Activated CD4-positive, alpha-beta T cell treated with anti-CD3 and anti-CD28 coated beads, Interleukin-2, amount 10 ng/mL, durations not matched to agents 7 days and 5 days (primary cell): ENCODE measurements around the gene UBAC2. TPM values are rescaled to one million over a fixed set of nuclear protein-coding genes. Genes with fewer than 3 reads are reported as not detected.
A peak's percentile ranks its signal among the peaks of the same experiment; 100 is the strongest.

Experiments used
- CTCF ChIA-PET: fragments of 350-600 bp; sonication (Branson Sonifier 250); formaldehyde crosslinking; loops from one replicate; lab custom pipeline; 2021; ENCODE audit warnings: antibody characterized with exemption; lab: Charles Lee
- POLR2A ChIA-PET: fragments of 350-600 bp; sonication (Branson Sonifier 250); formaldehyde crosslinking; loops from one replicate; lab custom pipeline; 2021; ENCODE audit warnings: antibody characterized with exemption; lab: Charles Lee
- DNase-seq: peaks from one replicate; pipeline ENCODE4 v3.0.0-alpha.2; 2020
- H3K27ac Mint-ChIP-seq: one replicate; pipeline ENCODE4 v1.8.0; 2021; ENCODE audit warnings: mild to moderate bottlenecking, moderate library complexity, mixed read lengths
- H3K27me3 Mint-ChIP-seq: one replicate; pipeline ENCODE4 v1.8.0; 2021; ENCODE audit warnings: mixed read lengths
- H3K36me3 Mint-ChIP-seq: one replicate; pipeline ENCODE4 v1.8.0; 2021; ENCODE audit warnings: low read depth, mixed read lengths
- H3K4me1 Mint-ChIP-seq: one replicate; pipeline ENCODE4 v1.8.0; 2021; ENCODE audit warnings: mixed read lengths
- H3K4me3 Mint-ChIP-seq: one replicate; pipeline ENCODE4 v1.8.0; 2021; ENCODE audit warnings: mild to moderate bottlenecking, moderate library complexity, mixed read lengths
- H3K9me3 Mint-ChIP-seq: one replicate; pipeline ENCODE4 v1.8.0; 2021; ENCODE audit warnings: mixed read lengths
- total RNA-seq, 2 experiments: library from RNA; stranded (reverse); gene quantifications; one replicate each; pipeline ENCODE4 v1.2.3, GENCODE V29; 2021

Gene UBAC2
- total RNA-seq, 2 experiments from 2014 or later = 67.8 to 70.5 TPM

DNA sequence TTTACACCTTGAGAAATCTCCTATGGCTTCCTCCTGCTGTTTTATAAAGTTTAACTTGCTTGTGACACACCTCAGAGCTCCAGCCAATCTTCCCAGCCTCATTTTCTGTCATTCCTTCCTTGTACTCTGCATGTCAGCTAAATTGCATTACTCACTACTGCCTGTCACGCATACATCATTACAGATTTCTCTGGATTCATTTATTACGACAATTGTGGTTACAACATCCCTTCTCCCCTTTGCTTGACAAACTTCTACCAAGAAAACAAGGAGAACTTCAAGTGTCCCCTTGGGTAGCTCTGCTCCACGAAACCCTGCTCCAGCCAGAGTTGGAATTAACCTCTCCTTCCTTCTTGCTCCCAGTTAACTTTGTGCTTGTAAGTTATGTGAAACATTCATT, 79.5 kb downstream of the UBAC2 start:
- no peak overlapping the region for H3K4me3 Mint-ChIP-seq
- peak overlapping the region; percentile 10 for H3K27ac Mint-ChIP-seq
- peaks cover 65% of the 10 kb centered on the region for H3K36me3 Mint-ChIP-seq
- ChIA-PET POLR2A (no interaction called here), CTCF (interaction anchor here (1.1 to 1.9 kb wide), 3 partner anchors 27 to 157 kb away, joined by 4 to 7 read pairs (median 7); partner anchors contain the start of gene GPR183)
- no peak for DNase-seq
- peaks cover 89% of the 10 kb centered on the region for H3K4me1 Mint-ChIP-seq
- no peaks in the 10 kb centered on the region for H3K9me3 Mint-ChIP-seq
- H3K27me3 Mint-ChIP-seq = no peaks in the 10 kb centered on the region

DNA sequence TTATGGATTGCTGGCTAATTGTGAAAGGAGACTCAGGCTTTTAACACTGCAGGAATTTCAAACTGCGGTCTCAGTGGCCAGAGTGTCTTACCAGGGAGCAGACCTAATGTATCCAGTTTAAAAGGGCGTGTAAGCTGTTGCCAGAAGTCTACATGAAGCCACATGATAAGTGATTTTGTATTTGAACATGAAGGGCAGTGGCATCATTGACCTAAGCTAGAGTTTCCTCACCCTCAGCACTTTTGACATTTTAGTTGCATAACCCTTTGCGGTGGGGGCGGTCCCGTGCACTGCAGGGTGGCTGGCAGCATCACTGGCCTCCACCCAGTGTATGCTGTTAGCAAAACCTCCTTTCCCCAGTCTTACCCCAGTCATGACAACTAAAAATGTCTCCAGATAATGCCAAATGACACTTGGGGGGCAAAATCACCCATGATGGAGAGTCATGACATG, 81.2 kb downstream of the UBAC2 start:
- Mint-ChIP-seq H3K36me3 (peaks cover 64% of the 10 kb centered on the region), H3K27me3 (no peaks in the 10 kb centered on the region)

DNA sequence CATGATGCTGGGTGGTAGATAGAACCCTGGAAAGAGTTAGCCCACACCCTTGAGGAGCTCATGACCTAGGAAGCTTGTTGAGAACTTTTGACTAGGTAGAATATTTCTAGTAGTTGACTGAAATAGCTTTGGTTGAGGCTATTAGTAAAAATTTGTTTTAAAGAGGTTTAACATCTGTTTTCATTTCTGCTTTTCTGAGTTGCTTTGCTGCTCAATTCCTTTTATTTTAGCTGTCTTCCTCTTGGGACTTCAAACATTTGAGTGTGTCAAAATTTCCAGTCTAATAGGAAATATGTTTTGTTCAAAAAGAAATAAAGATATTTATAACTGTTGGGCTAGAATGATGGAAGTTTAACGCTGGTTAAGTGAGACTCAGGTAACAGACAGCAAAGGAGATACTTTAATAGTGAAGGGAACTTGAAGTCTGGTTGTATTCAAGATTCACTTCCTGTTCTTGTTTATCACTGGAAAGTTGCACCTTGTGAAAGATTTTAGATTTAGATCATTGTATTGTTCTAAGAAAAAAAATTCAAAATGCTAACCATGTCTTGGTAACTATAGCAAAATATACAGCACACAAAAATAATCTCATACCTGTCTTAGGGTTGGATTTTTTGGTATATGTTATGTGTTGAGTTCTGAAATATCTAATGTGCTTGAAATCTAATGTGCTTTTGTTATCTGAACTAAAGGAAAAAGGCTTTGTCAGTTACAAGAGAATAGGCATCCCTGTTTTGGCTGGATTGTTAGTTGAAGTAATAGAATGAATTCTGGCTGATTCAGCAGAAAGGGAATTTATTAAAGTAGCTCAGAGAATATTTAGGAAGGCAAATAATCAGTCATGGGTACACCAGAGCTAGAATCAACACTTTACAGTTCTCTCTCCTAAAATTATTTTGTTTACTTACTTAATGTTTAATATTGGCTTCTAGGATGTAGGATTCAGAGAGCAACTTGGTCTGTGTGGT, 81.9 kb downstream of the UBAC2 start:
- Mint-ChIP-seq H3K4me3 (peak overlapping the region; percentile 42), H3K27ac (peak overlapping the region; percentile 91), H3K27me3 (no peaks in the 10 kb centered on the region), H3K36me3 (peaks cover 65% of the 10 kb centered on the region), H3K4me1 (peaks cover 91% of the 10 kb centered on the region), H3K9me3 (no peaks in the 10 kb centered on the region)
- DNase-seq = no peak
- CTCF ChIA-PET = interaction anchor here (0.9 to 2.5 kb wide), 5 partner anchors 13 to 154 kb away, joined by 3 to 9 read pairs (median 5); no protein-coding TSS in a partner anchor
- POLR2A ChIA-PET = no interaction called here

More for the DNA sequence above, 81.2 kb downstream of the UBAC2 start:
- peak; percentile 56 for DNase-seq
- peaks cover 88% of the 10 kb centered on the region for H3K4me1 Mint-ChIP-seq
- H3K9me3 Mint-ChIP-seq = no peaks in the 10 kb centered on the region
- peak overlapping the region; percentile 91 for H3K27ac Mint-ChIP-seq
- H3K4me3 Mint-ChIP-seq = no peak overlapping the region
- CTCF ChIA-PET = interaction anchor here (0.6 to 2.5 kb wide), 6 partner anchors 12 to 1410 kb away, joined by 3 to 9 read pairs (median 4); no protein-coding TSS in a partner anchor
- POLR2A ChIA-PET = no interaction called here

DNA sequence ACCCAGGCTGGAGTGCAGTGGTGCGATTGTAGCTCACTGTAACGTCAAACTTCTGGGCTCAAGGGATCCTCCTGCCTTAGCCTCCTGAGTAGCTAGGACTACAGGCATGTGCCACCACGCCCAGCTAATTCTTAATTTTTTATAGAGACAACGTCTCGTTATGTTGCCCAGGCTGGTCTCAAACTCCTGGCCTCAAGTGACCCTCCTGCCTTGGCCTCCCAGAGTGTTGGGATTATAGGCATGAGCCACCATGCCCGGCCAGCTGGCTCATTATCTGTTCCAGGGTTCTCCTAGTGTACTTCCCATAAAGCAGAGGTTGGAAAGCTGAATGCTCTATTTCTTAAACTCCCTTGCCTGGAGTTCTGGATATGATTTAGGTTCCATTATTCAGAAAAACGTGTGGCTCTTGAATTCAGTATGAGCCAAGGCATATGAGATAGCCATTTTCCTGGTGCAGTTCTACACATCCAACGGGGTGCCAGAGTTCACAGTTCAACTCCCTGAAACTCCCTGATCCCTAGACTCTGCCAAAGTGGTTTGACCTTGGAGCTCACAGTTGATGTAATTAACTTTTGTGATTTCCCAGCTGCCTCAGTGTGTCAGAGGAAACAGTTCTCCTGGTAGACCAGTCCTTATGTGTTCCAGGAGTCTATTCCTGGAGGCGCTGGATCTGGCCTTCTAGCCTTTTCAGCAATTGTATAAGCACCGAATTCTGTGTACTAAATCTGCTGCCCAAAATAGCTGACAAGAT, 85.0 kb downstream of the UBAC2 start:
- POLR2A ChIA-PET = interaction anchor here (0.6 kb wide), 1 partner anchor 29 kb away, joined by 3 read pairs; no protein-coding TSS in a partner anchor
- Mint-ChIP-seq H3K27me3 (no peaks in the 10 kb centered on the region), H3K27ac (no peak overlapping the region), H3K4me3 (no peak overlapping the region), H3K4me1 (peaks cover 91% of the 10 kb centered on the region), H3K9me3 (no peaks in the 10 kb centered on the region), H3K36me3 (peaks cover 58% of the 10 kb centered on the region)
- no peak for DNase-seq
- CTCF ChIA-PET = interaction anchor here (1.0 to 1.5 kb wide), 4 partner anchors 11 to 15 kb away, joined by 3 to 5 read pairs (median 4); no protein-coding TSS in a partner anchor

DNA sequence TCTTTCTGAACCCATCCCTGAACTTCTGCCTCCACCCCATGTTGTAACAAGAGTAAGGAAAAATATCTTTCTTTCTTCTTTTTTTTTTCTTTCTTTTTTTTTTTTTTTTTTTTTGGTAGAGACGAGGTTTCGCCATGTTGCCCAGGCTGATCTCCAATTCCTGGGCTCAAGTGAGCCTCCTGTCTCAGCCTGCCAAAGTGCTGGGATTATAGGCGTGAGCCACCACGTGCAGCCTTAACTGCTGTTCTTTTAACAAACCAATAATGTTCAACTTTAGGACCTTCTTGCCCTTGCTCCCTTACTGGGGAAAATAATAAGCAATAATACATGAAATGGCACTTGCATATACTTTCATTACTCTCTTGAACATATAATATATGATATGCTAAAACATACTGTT, 86.9 kb downstream of the UBAC2 start:
- no peak for DNase-seq
- ChIA-PET POLR2A (interaction anchor here (0.6 to 1.0 kb wide), 2 partner anchors 19 to 87 kb away, joined by 3 to 4 read pairs; partner anchors contain the start of gene UBAC2), CTCF (interaction anchor here (0.7 to 1.7 kb wide), 7 partner anchors 8 to 968 kb away, joined by 3 to 5 read pairs (median 3); no protein-coding TSS in a partner anchor)
- H3K27me3 Mint-ChIP-seq = no peaks in the 10 kb centered on the region
- H3K4me1 Mint-ChIP-seq = peaks cover 78% of the 10 kb centered on the region
- H3K36me3 Mint-ChIP-seq = peaks cover 50% of the 10 kb centered on the region
- H3K9me3 Mint-ChIP-seq = no peaks in the 10 kb centered on the region
- H3K27ac Mint-ChIP-seq = peak overlapping the region; percentile 84
- no peak overlapping the region for H3K4me3 Mint-ChIP-seq

DNA sequence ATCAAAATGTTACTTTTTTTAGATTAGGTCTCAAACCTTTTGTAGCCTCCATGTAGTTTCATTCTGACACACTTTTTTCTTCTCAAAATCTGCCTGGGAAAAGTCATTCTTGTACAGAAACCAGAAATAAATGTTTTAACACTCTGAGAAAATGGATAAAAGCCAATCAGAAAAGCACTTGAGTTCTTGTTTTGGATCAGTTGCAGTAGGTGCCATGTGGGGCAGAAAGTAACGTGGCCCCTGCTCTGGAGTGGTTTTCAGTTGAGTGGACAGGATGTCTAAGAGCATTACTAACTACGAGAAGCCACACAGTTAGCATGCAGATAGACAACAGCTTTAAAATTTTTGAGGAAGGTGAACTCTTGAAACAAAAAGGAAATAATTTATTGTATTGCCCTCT, 87.4 kb downstream of the UBAC2 start:
- Mint-ChIP-seq H3K36me3 (peaks cover 53% of the 10 kb centered on the region), H3K9me3 (no peaks in the 10 kb centered on the region), H3K4me1 (peaks cover 77% of the 10 kb centered on the region), H3K27ac (peak overlapping the region; percentile 51), H3K27me3 (no peaks in the 10 kb centered on the region), H3K4me3 (no peak overlapping the region)
- ChIA-PET CTCF (interaction anchor here (1.1 to 1.7 kb wide), 3 partner anchors 9 to 71 kb away, joined by 3 to 4 read pairs (median 3); no protein-coding TSS in a partner anchor), POLR2A (interaction anchor here (0.6 to 1.0 kb wide), 3 partner anchors 18 to 1098 kb away, joined by 3 to 4 read pairs (median 3); partner anchors contain the start of gene UBAC2)
- peak; percentile 27 for DNase-seq

DNA sequence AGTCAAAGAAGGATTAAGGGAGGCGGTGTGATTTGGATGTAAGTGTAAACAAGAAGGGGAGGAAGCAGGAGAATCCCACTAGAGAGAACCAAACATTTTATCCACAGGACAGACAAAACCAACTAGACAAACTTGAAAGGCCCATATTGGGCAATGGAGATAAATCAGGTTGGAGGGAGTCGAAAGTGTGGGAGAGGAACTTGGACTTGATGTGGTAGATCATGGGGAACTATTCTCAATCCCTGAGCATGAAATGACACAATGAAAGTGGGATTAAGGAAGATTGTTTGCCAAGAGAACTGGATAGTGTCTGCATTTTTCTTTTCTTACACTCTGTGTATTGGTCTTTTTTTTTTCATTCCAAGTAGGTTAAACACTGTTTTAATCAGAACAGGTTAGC, 88.6 kb downstream of the UBAC2 start:
- Mint-ChIP-seq H3K27ac (peak overlapping the region; percentile 66), H3K4me1 (peaks cover 82% of the 10 kb centered on the region), H3K9me3 (no peaks in the 10 kb centered on the region), H3K4me3 (no peak overlapping the region), H3K27me3 (no peaks in the 10 kb centered on the region), H3K36me3 (peaks cover 65% of the 10 kb centered on the region)
- POLR2A ChIA-PET = no interaction called here
- no peak for DNase-seq
- CTCF ChIA-PET = interaction anchor here (0.7 to 1.5 kb wide), 5 partner anchors 10 to 113 kb away, joined by 3 to 4 read pairs (median 3); no protein-coding TSS in a partner anchor

DNA sequence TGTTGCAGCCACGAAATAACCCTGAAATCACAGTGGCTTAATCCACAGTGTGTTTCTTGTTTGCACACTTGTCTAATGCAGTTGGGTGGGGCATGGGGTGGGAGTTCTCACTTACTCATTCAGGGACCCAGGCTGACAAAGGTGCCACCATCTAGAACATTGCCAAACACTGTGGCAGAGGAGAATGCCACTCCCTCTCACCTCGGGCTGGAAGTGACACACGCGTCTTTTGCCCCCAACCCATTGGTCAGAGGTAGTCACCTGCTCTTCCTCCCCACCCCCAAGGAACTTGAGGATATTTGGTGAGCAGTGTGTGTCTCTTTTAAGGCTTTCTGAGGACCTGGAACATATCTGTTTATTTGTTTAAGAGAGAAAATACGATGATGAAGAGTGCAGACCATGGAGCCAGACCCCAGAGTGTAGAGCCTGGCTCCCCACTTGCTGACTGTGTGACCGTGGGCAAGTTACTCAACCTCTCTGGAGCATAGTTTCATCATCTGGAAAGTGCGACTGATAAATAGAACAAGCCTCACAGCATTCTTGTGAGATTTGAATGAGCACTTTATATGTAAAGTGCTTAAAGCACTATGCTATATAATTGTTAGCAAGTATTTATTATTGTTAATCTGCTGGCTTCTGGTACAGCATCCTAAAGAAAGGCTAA, 89.2 kb downstream of the UBAC2 start:
- Mint-ChIP-seq H3K36me3 (peaks cover 62% of the 10 kb centered on the region), H3K4me1 (peaks cover 78% of the 10 kb centered on the region), H3K9me3 (no peaks in the 10 kb centered on the region), H3K27ac (peak overlapping the region; percentile 66), H3K27me3 (no peaks in the 10 kb centered on the region), H3K4me3 (no peak overlapping the region)
- DNase-seq = peak; percentile 26
- ChIA-PET POLR2A (no interaction called here), CTCF (interaction anchor here (0.7 to 1.1 kb wide), 2 partner anchors 24 to 41 kb away, joined by 3 read pairs; no protein-coding TSS in a partner anchor)

DNA sequence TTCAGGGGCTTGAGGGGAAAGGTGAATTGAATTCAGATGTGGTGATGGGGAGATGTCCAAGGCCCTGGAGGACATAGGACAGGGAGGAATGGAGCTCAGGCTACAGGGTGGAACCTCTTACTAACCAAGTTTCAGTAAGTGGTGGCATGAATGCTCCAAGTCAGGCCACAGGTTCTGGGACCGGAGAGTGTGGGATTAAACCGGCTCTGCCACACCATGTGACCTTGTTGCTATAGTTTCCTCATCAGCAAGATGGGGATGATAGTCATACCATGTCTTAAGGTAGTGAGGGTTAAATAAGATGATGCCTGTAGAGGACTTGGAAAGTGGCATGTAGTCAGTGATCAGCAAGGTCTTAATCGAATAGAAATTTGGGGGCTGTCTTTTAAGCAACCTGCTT, 90.2 kb downstream of the UBAC2 start:
- no peak for DNase-seq
- H3K27ac Mint-ChIP-seq = peak overlapping the region; percentile 68
- H3K4me1 Mint-ChIP-seq = peaks cover 79% of the 10 kb centered on the region
- H3K4me3 Mint-ChIP-seq = no peak overlapping the region
- H3K36me3 Mint-ChIP-seq = peaks cover 68% of the 10 kb centered on the region
- ChIA-PET CTCF (interaction anchor here (0.6 to 1.0 kb wide), 2 partner anchors 146 to 779 kb away, joined by 3 to 5 read pairs; no protein-coding TSS in a partner anchor), POLR2A (no interaction called here)
- no peaks in the 10 kb centered on the region for H3K27me3 Mint-ChIP-seq
- H3K9me3 Mint-ChIP-seq = no peaks in the 10 kb centered on the region

DNA sequence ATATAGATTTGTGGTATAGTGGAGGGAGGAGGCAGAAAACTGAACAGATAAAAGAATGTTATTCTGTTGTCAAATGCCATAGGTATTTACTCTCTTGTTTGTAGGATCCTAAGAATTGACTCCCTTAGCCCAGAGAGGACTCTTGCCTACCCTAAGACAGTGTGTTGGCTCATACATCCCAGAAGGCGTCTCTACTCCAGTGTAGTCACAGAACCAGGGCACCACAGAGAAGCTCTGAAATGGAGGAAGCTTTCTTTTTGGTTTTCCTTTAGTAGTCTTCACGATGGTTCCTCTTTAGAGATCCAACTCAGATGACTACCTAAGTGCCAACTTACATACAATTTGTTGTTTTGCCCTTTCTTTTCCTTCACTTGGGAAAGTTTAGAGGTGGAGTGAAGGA, 92.5 kb downstream of the UBAC2 start:
- CTCF ChIA-PET = interaction anchor here (1.0 to 1.4 kb wide), 3 partner anchors 9 to 143 kb away, joined by 4 to 9 read pairs (median 8); no protein-coding TSS in a partner anchor
- no peaks in the 10 kb centered on the region for H3K27me3 Mint-ChIP-seq
- no peaks in the 10 kb centered on the region for H3K9me3 Mint-ChIP-seq
- DNase-seq = no peak
- peaks cover 70% of the 10 kb centered on the region for H3K36me3 Mint-ChIP-seq
- H3K27ac Mint-ChIP-seq = peak overlapping the region; percentile 34
- no peak overlapping the region for H3K4me3 Mint-ChIP-seq
- POLR2A ChIA-PET = no interaction called here
- H3K4me1 Mint-ChIP-seq = peaks cover 75% of the 10 kb centered on the region

DNA sequence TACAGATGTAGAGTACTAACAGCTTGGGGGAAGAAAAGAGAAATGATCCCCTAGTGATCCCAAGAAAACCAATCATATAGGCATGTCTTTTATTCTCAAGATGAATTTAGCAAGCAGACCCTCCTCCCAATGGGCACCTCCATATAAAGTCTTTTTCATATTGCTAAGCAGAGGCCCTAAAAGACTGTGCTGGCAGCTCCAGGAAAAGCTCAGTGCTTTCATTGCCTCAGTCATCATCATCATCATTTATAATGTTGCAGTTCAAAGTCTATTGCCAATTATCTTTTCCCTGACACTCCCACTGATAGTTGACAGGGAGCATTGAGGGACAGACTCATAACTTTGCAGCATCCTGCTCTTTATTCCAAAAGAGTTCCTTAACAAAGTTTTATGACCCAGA, 93.5 kb downstream of the UBAC2 start:
- Mint-ChIP-seq H3K36me3 (peaks cover 68% of the 10 kb centered on the region), H3K27me3 (no peaks in the 10 kb centered on the region), H3K9me3 (no peaks in the 10 kb centered on the region), H3K4me1 (peaks cover 73% of the 10 kb centered on the region), H3K27ac (peak overlapping the region; percentile 9), H3K4me3 (no peak overlapping the region)
- ChIA-PET CTCF (interaction anchor here (1.8 kb wide), 1 partner anchor 24 kb away, joined by 4 read pairs; no protein-coding TSS in a partner anchor), POLR2A (no interaction called here)
- DNase-seq = no peak
